HEK293T (cell line): ENCODE data around the gene GFOD2.

Experiments
- CTCF ChIA-PET: fragments of 350-600 bp; formaldehyde crosslinking; extraction: SDS; loops from one replicate; lab custom pipeline; 2021; ENCODE audit warnings: antibody characterized with exemption, inconsistent platforms; lab: Yijun Ruan, JAX
- POLR2A ChIA-PET: fragments of 350-600 bp; formaldehyde crosslinking; extraction: SDS; loops from one replicate; lab custom pipeline; 2020; ENCODE audit warnings: antibody characterized with exemption, inconsistent platforms; lab: Yijun Ruan, JAX
- DNase-seq: peaks from one replicate; pipeline ENCODE4 v3.0.0; 2012; ENCODE audit warnings: mixed read lengths; ENCODE audit errors: extremely low spot score
- ARNT ChIP-seq: fragments of 450-650 bp; IDR thresholded peaks from 2 replicates; pipeline ENCODE4 v1.6.1; 2017; ENCODE audit warnings: mild to moderate bottlenecking
- BHLHE40 ChIP-seq: fragments of 450-650 bp; IDR thresholded peaks from 2 replicates; pipeline ENCODE4 v1.6.1; 2016; ENCODE audit warnings: mild to moderate bottlenecking, moderate library complexity, borderline replicate concordance
- CTBP1 ChIP-seq: fragments of 450-650 bp; IDR thresholded peaks from 2 replicates; pipeline ENCODE4 v1.6.1; 2016; ENCODE audit warnings: borderline replicate concordance
- ELF4 ChIP-seq: fragments of 450-650 bp; IDR thresholded peaks from 2 replicates; pipeline ENCODE4 v1.6.1; 2017; ENCODE audit warnings: antibody characterized with exemption
- FOXA1 ChIP-seq: fragments of 450-650 bp; IDR thresholded peaks from 2 replicates; pipeline ENCODE4 v1.6.1; 2016; ENCODE audit warnings: mild to moderate bottlenecking
- FOXK2 ChIP-seq: fragments of 450-650 bp; IDR thresholded peaks from 2 replicates; pipeline ENCODE4 v1.6.1; 2016; ENCODE audit warnings: mild to moderate bottlenecking
- FOXM1 ChIP-seq: fragments of 450-650 bp; IDR thresholded peaks from 2 replicates; pipeline ENCODE4 v1.6.1; 2017; ENCODE audit warnings: mild to moderate bottlenecking, borderline replicate concordance
- HDGF ChIP-seq: fragments of 450-650 bp; IDR thresholded peaks from 2 replicates; pipeline ENCODE4 v1.6.1; 2017; ENCODE audit warnings: antibody characterized with exemption, borderline replicate concordance
- L3MBTL2 ChIP-seq: fragments of 450-650 bp; conservative IDR thresholded peaks from 2 replicates; pipeline ENCODE4 v1.6.1; 2016; ENCODE audit warnings: mild to moderate bottlenecking
- LEF1 ChIP-seq: fragments of 450-650 bp; IDR thresholded peaks from 2 replicates; pipeline ENCODE4 v1.6.1; 2017; ENCODE audit warnings: mild to moderate bottlenecking, borderline replicate concordance
- NFRKB ChIP-seq: fragments of 450-650 bp; IDR thresholded peaks from 2 replicates; pipeline ENCODE4 v1.6.1; 2016; ENCODE audit warnings: mild to moderate bottlenecking, moderate library complexity
- SP1 ChIP-seq: fragments of 450-650 bp; IDR thresholded peaks from 2 replicates; pipeline ENCODE4 v1.6.1; 2017
- SUZ12 ChIP-seq: fragments of 450-650 bp; IDR thresholded peaks from 2 replicates; pipeline ENCODE4 v1.6.1; 2016; ENCODE audit warnings: mild to moderate bottlenecking
- TARDBP ChIP-seq: fragments of 450-650 bp; IDR thresholded peaks from 2 replicates; pipeline ENCODE4 v1.6.1; 2016
- ZNF384 ChIP-seq: fragments of 450-650 bp; IDR thresholded peaks from 2 replicates; pipeline ENCODE4 v1.6.1; 2016
- TF ChIP-seq, protein P1 (sequence below): fragments of 450-650 bp; IDR thresholded peaks from 2 replicates; pipeline ENCODE4 v1.6.1; 2016

The GFOD2 gene

DNA sequence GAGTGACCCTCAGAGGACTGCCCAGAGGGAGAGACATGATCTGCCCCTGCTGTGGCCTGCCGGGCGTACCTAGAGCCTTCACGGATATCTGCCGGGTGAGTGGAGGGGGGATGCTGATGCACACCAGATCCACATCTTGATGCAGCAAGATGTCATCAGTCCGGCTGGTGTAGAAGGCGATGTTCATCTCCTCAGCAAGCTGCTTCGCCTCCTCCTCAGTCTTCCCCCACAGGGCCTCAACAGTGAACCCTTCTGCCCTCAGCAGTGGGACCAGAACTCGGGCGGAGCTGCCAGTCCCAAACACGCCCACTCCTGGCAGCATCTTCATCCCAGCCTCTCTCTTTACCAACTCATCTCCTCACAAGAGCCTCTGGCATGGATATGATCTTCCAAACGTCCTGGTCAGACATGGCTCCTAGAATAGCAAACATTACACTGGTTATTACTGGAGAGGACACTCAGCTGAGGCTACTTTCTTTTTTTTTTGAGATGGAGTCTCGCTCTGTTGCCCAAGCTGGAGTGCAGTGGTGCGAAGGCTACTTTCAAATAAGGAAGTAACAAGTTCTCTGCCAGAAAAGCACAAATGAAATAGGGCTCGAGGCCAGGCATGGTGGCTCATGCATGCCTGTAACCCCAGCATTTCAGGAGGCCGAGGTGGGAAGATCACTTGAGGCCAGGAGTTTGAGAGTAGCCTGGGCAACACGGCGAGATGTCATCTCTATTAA lies 33.6 kb downstream of the GFOD2 start:
- ChIA-PET CTCF (no interaction called here), POLR2A (no interaction called here)
- no peak for DNase-seq
- TF ChIP-seq L3MBTL2 (no peak), BHLHE40 (no peak), ZNF384 (no peak), ARNT (no peak), NFRKB (no peak), FOXK2 (no peak), SUZ12 (no peak), HDGF (no peak), TARDBP (no peak), CTBP1 (no peak), SP1 (no peak), FOXA1 (no peak), ELF4 (no peak), LEF1 (no peak), FOXM1 (no peak)
- TF ChIP-seq, protein P1, sequence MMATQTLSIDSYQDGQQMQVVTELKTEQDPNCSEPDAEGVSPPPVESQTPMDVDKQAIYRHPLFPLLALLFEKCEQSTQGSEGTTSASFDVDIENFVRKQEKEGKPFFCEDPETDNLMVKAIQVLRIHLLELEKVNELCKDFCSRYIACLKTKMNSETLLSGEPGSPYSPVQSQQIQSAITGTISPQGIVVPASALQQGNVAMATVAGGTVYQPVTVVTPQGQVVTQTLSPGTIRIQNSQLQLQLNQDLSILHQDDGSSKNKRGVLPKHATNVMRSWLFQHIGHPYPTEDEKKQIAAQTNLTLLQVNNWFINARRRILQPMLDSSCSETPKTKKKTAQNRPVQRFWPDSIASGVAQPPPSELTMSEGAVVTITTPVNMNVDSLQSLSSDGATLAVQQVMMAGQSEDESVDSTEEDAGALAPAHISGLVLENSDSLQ = no peak

DNA sequence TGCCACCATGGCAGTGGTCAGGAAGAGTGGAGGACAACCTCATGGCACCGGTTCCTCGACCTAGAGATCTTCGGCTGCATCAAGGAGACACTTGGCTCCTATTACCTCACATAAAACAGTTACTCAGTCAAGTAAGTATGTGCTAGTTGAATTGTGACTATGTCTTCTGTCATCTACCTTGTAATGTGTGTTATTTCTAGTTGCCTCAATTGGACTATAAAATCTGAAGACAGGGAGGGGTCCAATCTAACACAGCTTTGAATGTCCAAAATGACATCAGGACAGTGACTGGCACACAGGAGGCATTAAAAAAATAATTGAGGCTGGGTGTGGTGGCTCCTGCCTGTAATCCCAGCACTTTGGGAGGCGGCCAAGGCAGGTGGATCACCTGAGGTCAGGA lies 35.3 kb downstream of the GFOD2 start:
- no peak for DNase-seq
- TF ChIP-seq SP1 = no peak
- no peak for TF ChIP-seq L3MBTL2
- no peak for TF ChIP-seq NFRKB
- TF ChIP-seq TARDBP = no peak
- no peak for TF ChIP-seq HDGF
- TF ChIP-seq LEF1 = no peak
- no peak for TF ChIP-seq FOXK2
- TF ChIP-seq ARNT = no peak
- ChIA-PET CTCF (interaction anchor here (0.9 kb wide), 1 partner anchor 133 kb away, joined by 4 read pairs; no protein-coding TSS in a partner anchor), POLR2A (interaction anchor here (1.0 kb wide), 1 partner anchor 35 kb away, joined by 3 read pairs; the partner anchor contains the start of gene GFOD2)

DNA sequence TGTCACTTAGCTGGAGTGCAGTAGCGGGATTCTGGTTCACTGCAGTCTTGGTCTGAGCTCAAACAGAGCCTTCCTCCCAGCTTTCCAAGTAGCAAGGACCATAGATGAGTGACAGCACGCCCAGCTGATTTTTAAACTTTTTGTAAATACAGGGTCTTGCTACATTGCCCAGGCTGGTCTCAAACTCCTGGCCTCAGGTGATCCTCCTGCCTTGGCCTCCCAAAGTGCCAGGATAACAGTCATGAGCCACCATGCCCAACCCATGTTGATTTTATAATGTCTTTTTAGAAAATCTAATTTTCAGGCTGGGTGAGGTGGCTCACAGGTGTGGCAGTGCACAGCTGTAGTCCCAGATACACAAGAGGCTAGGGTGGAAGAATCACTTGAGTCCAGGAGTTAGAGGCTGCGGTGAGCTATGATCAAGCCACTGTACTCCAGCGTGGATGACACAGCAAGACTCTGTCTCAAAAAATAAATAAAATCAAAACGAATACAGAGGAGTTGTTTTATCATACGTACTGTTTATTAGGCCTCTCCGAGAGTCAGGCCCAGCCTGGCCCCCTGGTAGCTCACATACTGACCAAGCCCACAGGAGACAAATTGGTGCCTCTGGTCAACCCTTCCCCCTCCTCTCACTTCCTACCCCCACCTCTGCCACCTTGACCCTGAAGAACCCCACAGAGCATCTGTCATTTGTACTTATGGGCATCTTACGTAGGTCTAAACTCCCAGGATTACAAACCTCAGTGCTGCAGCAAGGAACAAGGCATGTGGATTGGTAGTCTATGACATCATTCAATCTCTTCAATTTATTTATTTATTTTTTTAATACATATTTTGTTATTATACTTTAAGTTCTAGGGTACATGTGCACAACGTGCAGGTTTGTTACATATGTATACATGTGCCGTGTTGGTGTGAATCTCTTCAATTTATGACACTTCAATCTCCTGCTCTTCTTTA lies 38.9 kb downstream of the GFOD2 start:
- POLR2A ChIA-PET = interaction anchor here (2.1 kb wide), 1 partner anchor 39 kb away, joined by 6 read pairs; the partner anchor contains the start of gene GFOD2
- CTCF ChIA-PET = no interaction called here
- TF ChIP-seq ARNT = no peak
- TF ChIP-seq HDGF = no peak
- TF ChIP-seq ELF4 = no peak
- no peak for TF ChIP-seq CTBP1
- TF ChIP-seq L3MBTL2 = no peak
- TF ChIP-seq, protein P1 = no peak
- TF ChIP-seq LEF1 = no peak
- TF ChIP-seq NFRKB = no peak
- TF ChIP-seq FOXK2 = no peak
- TF ChIP-seq FOXM1 = no peak
- no peak for TF ChIP-seq SP1
- TF ChIP-seq BHLHE40 = no peak
- DNase-seq = no peak

DNA sequence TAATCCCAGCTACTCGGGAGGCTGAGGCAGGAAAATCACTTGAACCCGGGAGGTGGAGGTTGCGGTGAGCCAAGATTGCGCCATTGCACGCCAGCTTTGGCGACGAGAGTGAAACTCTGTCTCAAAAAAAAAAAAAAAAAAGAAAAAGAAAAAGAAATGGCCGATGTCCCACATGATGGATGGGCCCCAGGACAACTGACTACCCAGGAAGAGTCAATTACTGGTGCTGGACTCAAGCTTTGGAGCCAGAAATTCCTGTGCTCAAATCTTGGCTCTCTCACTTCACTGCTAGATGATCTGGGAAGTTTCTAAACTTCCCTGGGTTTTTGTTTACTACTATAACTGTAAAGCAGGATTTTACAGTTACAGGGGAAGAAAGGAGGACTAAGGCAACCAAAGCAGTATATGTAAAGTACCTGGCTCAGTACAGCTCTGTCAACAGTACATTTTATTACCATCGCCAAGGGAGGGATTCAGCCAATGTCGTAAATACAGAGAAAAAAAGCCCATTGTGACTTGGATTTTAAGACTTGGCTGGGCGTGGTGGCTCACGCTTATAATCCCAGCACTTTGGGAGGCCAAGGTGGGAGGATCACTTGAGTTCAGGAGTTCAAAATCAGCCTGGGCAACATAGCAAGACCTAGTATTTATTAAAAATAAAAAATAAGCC lies 40.6 kb downstream of the GFOD2 start:
- POLR2A ChIA-PET = interaction anchor here (1.3 to 2.1 kb wide), 2 partner anchors 40 to 41 kb away, joined by 5 to 6 read pairs; partner anchors contain the start of gene GFOD2
- DNase-seq = peak; percentile 42

DNA sequence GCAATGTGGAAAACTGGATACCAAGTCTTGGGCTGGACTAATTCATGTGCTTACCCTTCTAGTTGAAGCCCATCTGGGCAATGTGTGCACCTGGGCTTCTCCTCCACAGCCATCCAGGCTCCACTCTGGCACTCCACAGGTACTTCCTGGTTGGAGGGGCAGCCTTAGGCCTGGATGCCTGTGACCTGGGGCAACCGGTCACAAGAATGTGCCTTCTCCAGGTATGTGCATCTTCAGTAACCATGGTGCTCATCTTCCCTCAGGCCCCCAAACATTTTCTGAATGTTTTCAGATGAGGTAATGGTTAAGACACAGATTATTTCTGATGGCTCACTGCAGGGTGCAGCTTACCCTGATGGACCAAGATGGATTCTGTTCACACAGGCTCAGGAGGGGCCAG lies 41.4 kb downstream of the GFOD2 start:
- ChIA-PET POLR2A (interaction anchor here (1.3 kb wide), 1 partner anchor 41 kb away, joined by 5 read pairs; the partner anchor contains the start of gene GFOD2), CTCF (no interaction called here)
- no peak for TF ChIP-seq L3MBTL2
- TF ChIP-seq BHLHE40 = no peak
- TF ChIP-seq CTBP1 = no peak
- TF ChIP-seq ARNT = no peak
- TF ChIP-seq TARDBP = no peak
- no peak for TF ChIP-seq HDGF
- TF ChIP-seq FOXA1 = no peak
- no peak for TF ChIP-seq FOXK2
- no peak for TF ChIP-seq FOXM1
- no peak for TF ChIP-seq NFRKB
- no peak for TF ChIP-seq ELF4
- TF ChIP-seq LEF1 = no peak
- TF ChIP-seq SP1 = no peak
- no peak for DNase-seq

More for the DNA sequence above, 40.6 kb downstream of the GFOD2 start:
- CTCF ChIA-PET = interaction anchor here (0.6 kb wide), 1 partner anchor 15 kb away, joined by 3 read pairs; no protein-coding TSS in a partner anchor
- TF ChIP-seq, protein P1 = peak; percentile 87
- peak; percentile 66; the same call in 1 of the 2 replicates for TF ChIP-seq ZNF384
- TF ChIP-seq BHLHE40 = no peak
